ENCODE measurements around the gene CCDC102B.

- TF ChIP-seq POLR2AphosphoS5 (IDR thresholded peaks at IDR 0.05; ENCODE audit: low read depth, low read length) (no peak), TAF1 (IDR thresholded peaks at IDR 0.05; ENCODE audit: borderline replicate concordance, insufficient read depth, low read length) (no peak), SIN3A (IDR thresholded peaks at IDR 0.05; ENCODE audit: borderline replicate concordance, insufficient read depth, low read length) (no peak), REST (IDR thresholded peaks at IDR 0.05; ENCODE audit: insufficient read depth in 1 of 2, low read depth in 2 of 2, low read length in 2 of 2) (no peak), FOXP2 (optimal IDR thresholded peaks at IDR 0.05; ENCODE audit: borderline replicate concordance, extremely low read depth, extremely low read length, insufficient read depth) (no peak)
Observed at GRCh38 chr18:68992719-68993482, 195.0 kb downstream of the CCDC102B start.

All from PFSK-1 (cell line).